SW480 (cell line): Measurements from ENCODE around the gene FKBP7.
A peak's percentile ranks its signal among the peaks of the same experiment; 100 is the strongest.
"Not testable (repeated sequence)": the region's sequence is repeated elsewhere in the genome, so short reads cannot be mapped to it uniquely, and the experiment has no call there.

Experiments used
- DNase-seq: peaks from one replicate; pipeline ENCODE4 v3.0.0-alpha.2; 2016; ENCODE audit warnings: low spot score

FKBP7 gene

DNA sequence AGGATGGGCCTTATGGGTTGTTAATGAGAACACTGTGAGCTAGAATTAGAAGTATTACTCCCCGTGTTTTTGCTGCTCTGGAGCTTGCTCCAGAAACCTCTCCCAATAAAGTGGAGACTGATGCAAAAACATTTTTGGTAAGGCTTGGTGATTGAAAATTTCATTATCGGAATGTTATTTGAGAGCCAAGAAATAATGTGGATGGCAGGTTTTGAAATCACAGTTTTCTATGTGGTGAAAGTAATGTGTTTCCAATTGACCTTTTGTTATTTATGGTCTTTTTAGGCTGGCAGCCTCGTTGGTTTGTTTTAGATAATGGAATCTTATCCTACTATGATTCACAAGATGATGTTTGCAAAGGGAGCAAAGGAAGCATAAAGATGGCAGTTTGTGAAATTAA lies 7.0 kb upstream of the FKBP7 start:
- DNase-seq = no peak

GRCh38 chr2:178484245-178485041 lies 6.0 kb upstream of the FKBP7 start:
- DNase-seq = no peak

DNA sequence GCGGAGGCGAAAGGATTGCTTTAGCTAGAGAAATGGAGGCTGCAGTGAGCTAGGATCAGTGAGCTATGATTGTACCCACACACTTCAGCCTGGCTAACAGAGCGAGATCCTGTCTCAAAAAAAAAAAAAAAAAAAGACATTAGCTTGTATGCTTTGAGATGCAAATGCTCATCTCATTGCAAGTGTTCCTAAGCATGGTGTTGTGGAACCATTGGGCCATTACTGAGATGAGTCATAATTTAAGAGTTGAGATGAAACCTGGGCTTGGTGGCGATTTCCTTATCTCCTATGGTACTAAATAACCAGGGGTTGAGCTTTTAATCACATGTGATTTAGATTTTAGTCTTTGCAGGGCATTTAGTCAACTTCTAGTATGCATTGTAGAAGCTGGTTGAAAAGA lies 4.0 kb upstream of the FKBP7 start:
- DNase-seq = peak; percentile 17

DNA sequence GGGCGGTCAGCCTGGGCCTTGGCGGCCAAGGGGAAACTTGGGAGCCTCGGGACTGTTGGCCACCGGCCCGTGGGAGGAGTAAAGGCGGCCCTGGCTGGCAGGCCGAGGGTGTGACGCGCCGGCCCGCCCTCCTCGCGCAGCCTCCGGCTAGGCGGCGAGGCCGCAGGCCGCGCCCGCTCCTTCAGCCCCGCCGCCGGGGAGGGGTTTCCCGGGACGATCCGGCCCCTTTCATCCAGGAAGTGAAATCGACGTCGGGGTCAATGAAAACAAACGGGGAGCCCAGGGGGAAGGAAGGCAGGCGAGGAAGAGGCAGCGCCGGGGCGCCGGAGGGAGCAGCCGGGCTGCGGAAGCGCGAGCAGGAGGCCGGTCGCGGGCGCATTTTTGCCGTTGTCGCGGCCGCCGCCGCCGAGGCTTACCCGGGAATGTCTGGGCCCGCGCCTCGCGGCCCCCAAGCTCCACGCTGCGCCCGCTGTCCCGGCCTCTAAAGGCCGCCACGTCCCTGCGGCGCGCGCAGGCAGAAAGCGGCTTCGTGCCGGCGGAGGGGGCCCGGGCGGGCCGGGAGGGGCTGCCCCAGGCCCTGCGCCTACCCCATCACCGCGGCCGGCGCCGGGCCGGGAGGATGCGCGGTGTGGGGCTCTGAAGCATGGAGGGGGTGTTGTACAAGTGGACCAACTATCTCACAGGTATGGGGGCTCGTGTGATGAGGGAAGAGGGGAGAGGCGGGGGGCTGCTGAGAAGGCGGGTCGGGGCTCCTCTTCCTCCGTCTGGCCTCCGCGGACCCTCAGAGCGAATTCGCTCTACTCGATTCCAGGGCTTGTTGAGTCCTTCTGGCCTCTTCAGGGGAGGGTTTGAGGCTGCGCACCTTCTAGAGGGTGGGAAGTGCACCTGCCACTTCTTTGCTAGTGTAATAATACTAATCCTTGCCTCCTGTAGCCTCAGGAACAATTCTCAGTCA lies 2.1 kb upstream of the FKBP7 start, which contains the start of gene PLEKHA3:
TSS of gene PLEKHA3 (plus strand) at position 231 of the 955 bp plus-strand sequence. CDS start at position 644, 413 bp downstream.
- DNase-seq = peak; percentile 90

DNA sequence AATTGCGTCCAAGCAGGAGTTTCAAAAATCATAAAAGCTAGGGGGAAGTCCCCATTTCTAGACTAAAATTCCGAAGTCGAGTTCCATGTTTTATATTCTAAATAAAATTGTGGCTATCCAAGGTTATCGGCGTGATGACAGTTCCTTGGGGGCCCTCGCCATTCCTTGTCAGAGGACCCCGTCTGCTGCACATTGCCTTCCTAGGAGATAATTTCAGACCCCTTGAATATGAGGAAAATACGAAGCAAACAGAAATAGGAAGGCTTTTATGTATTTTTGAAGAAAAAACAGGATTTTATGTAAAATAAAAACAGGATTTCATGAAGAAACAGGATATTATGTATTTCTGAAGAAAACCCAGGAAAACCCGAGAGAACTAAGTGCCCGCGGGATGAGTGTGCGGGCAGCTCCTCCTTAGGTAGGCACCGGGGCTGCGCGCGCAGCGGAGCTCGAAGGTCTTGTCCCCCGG lies 1.4 kb upstream of the FKBP7 start:
- no peak for DNase-seq

DNA sequence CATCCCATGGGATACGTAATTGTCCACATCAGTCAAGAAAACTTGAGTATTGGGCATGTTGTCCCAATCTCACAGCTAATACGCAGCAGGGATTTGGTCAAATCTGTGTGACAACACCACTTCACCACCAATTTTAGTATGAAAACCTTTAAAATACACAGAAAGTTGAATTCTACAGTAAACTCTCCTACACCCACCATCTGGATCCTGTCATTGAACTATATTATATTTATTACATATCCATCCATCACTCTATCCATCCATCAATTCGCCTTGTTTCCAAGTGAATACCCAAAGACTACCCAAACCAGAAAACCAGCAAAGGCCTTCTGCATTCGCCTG lies 846 bp upstream of the FKBP7 start:
- no peak for DNase-seq

DNA sequence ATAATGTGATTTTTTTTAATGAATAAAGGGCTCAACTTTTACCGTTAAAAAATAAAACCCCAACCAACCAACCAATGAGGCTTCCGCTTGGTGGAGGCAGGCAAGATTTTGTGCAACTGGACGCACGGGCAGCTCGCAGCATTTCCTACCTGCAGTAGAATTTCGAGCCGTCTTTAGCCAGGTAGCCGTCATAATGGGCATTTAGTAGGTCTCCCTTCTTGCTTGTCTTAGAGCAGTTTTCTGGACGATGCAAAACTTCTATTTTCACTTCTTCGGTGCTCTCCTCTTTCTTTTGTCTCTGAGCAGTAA lies 316 bp downstream of the FKBP7 start:
- DNase-seq = peak; percentile 42

- DNase-seq = no peak
Observed at GRCh38 chr2:178477443-178478129, 814 bp downstream of the FKBP7 start.

DNA sequence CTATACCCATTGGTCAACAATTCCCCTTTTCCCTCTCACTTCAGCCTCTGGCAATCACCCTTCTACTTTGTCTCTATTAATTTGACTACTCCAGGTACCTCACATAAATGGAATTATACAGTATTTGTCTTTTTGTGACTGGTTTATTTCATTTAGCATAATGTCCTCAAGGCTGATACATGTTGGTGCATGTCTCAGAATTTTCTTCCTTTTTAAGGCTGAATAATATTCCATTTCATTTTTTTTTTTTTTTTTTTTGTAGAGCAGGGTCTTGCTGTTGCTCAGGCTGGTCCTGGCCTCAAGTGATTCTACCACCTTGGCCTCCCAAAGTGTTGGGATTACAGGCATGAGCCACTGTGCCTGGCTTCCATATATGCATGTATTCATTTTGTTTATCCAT lies 1.9 kb downstream of the FKBP7 start:
- DNase-seq = no peak

GRCh38 chr2:178474560-178474959 lies 3.8 kb downstream of the FKBP7 start:
- DNase-seq = no peak

GRCh38 chr2:178473931-178474330 lies 4.5 kb downstream of the FKBP7 start:
- no peak for DNase-seq

GRCh38 chr2:178473373-178473772 lies 5.0 kb downstream of the FKBP7 start:
- DNase-seq = no peak

DNA sequence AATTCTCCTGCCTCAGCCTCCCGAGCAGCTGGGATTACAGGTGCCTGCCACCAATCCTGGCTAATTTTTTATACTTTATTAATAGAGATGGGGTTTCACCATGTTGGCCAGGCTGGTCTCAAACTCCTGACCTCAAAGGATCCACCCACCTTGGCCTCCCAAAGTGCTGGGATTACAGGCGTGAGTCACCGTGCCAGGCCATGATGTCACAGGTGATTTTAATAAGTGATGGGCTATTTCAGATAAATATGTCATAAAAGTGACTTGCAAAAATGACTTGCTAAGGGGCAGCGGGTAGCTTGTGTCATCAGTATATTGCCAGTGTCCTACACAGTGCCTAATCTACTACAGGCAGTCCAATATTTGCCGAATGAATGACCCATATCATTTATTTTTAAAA lies 7.1 kb downstream of the FKBP7 start:
- not testable (repeated sequence) for DNase-seq

- no peak for DNase-seq
Observed at GRCh38 chr2:178469219-178469849, 9.1 kb downstream of the FKBP7 start.

- no peak for DNase-seq
Observed at GRCh38 chr2:178457390-178457886, 21.0 kb downstream of the FKBP7 start.

DNA sequence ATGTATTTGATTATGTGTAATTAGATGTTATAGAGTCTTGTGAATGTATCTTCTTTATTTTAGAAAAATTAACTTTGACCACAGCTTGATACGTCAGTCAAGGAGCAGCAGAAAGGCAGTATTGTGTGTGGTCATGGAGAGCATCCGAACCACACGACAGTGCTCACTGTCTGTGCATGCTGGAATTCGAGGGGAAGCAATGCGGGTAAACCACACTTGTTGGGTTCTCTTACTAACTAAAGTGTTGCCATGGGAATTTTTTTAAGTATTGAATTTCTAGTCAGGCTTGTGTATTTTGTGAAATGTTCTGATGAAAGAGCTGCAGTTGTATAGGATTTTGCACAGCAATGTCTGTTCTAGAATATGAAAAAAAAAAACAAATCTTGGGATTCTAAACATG lies 22.5 kb downstream of the FKBP7 start:
- DNase-seq = no peak

DNA sequence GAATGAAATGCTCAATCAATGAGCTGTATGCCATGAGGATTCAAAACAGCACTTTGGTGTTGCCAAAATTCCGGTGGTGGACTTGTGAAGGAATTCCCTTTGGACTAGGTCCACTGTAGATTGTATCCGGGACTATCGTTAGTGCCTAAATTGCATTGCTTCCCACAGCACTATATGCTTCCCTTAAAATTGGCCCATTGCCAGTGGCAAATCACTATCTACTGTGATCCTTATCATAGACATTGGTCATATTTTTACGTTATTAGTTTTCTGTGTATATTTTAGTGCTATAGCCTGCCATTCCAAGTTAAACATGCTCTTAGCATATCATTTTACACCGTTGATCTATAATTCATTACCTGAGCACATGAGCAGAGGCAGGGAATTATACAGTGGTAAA lies 25.5 kb downstream of the FKBP7 start:
- no peak for DNase-seq

GRCh38 chr2:178452334-178452733 lies 26.1 kb downstream of the FKBP7 start:
- no peak for DNase-seq

DNA sequence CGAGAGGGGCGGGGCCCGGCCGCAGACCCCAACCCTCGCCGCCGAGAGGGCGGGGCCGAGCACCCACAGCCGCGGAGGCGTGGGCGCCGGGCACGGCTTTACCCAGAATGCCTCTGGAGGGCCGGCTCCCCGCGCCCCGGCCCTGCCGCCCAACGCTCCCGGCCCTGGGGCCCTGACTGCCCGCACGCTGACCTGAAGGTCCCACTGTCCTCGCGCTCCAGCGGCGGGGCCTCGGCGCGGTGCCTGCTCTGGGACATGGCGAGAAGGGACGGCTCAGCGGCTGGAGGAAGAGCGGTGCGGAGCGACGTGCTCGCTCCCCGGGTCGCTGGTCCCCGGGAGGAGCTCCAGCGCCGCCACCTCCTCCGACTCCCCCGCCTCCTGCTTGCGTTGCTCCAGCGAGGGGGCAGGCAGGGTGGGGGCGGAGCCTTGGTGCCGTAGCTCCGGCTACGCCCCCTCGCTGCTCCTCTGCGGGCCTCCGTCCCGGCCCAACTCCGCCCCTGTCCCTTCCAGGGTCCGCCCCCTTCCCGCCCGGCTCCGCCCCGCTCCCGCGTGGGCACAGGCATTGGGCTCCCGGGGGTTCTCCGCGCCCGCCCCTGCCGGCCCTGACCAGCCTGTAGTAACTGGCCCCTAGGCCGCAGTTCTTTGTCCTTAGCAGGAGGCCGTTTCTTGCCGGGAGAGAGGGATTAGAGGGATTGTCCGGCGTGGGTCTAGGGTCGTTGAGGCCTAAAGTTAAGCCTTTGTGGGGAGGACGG lies 27.4 kb downstream of the FKBP7 start, which contains the start of the genes PJVK and PRKRA:
TSS of gene PJVK (plus strand) at position 605 of the 752 bp plus-strand sequence. CDS start 2,032 bp downstream, outside the sequence.
TSS of gene PRKRA (minus strand) at position 402 of the 752 bp plus-strand sequence. CDS start at position 257, 145 bp downstream.
- DNase-seq = peak; percentile 95

DNA sequence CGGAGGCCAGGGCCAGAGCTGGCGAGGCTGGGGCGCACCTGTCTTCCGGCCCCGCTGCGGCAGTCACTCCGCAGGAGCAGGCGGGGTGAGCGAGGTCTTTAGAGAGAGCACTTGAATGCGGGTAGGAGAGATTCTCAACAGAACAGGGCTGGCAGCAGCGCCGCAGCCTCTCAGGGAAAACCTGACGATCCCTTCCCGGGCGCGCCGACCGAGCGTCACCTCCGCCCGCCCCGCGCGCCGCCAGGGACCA lies 28.0 kb downstream of the FKBP7 start:
- peak; percentile 75 for DNase-seq
